Measurements from ENCODE around the gene LRMDA.

The LRMDA gene

GRCh38 chr10:75956624-75957023, 525.2 kb downstream of the LRMDA start:
- peak; percentile 2 for DNase-seq (ENCODE audit: low read depth)

- no peak for DNase-seq (ENCODE audit: low read depth)
Observed at GRCh38 chr10:75957314-75958120, 526.1 kb downstream of the LRMDA start.

GRCh38 chr10:75959209-75959608, 527.8 kb downstream of the LRMDA start:
- DNase-seq (ENCODE audit: low read depth), result peak; percentile 71

GRCh38 chr10:75959912-75960311, 528.5 kb downstream of the LRMDA start:
- DNase-seq (ENCODE audit: low read depth), result no peak

- no peak for DNase-seq (ENCODE audit: low read depth)
Observed at GRCh38 chr10:75962395-75963061, 531.1 kb downstream of the LRMDA start.

GRCh38 chr10:75967491-75967890, 536.1 kb downstream of the LRMDA start:
- no peak for DNase-seq (ENCODE audit: low read depth)

GRCh38 chr10:75969031-75969430, 537.6 kb downstream of the LRMDA start:
- DNase-seq (ENCODE audit: low read depth), result no peak

GRCh38 chr10:75971402-75972211, 540.2 kb downstream of the LRMDA start:
- DNase-seq (ENCODE audit: low read depth), result no peak

- DNase-seq (ENCODE audit: low read depth), result peak; percentile 14
Observed at GRCh38 chr10:75972491-75973276, 541.3 kb downstream of the LRMDA start.

GRCh38 chr10:75974080-75974479, 542.7 kb downstream of the LRMDA start:
- DNase-seq (ENCODE audit: low read depth), result no peak

- DNase-seq (ENCODE audit: low read depth), result no peak
Observed at GRCh38 chr10:75976681-75977080, 545.3 kb downstream of the LRMDA start.

GRCh38 chr10:75977139-75977538, 545.7 kb downstream of the LRMDA start:
- DNase-seq (ENCODE audit: low read depth), result no peak

- DNase-seq (ENCODE audit: low read depth), result no peak
Observed at GRCh38 chr10:75978213-75978612, 546.8 kb downstream of the LRMDA start.

- no peak for DNase-seq (ENCODE audit: low read depth)
Observed at GRCh38 chr10:75980419-75981002, 549.1 kb downstream of the LRMDA start.

- no peak for DNase-seq (ENCODE audit: low read depth)
Observed at GRCh38 chr10:75982611-75983369, 551.4 kb downstream of the LRMDA start.

- DNase-seq (ENCODE audit: low read depth), result no peak
Observed at GRCh38 chr10:75984067-75984466, 552.6 kb downstream of the LRMDA start.

GRCh38 chr10:75987616-75988015, 556.2 kb downstream of the LRMDA start:
- peak; percentile 8 for DNase-seq (ENCODE audit: low read depth)

GRCh38 chr10:75994357-75995040, 563.1 kb downstream of the LRMDA start:
- DNase-seq (ENCODE audit: low read depth), result no peak

- DNase-seq (ENCODE audit: low read depth), result no peak
Observed at GRCh38 chr10:75995041-75995430, 563.6 kb downstream of the LRMDA start.

- no peak for DNase-seq (ENCODE audit: low read depth)
Observed at GRCh38 chr10:75995720-75996119, 564.3 kb downstream of the LRMDA start.

Measured in ELR (cell line).